Measurements from ENCODE around the gene PCDHGA5.

PCDHGA5 gene

DNA sequence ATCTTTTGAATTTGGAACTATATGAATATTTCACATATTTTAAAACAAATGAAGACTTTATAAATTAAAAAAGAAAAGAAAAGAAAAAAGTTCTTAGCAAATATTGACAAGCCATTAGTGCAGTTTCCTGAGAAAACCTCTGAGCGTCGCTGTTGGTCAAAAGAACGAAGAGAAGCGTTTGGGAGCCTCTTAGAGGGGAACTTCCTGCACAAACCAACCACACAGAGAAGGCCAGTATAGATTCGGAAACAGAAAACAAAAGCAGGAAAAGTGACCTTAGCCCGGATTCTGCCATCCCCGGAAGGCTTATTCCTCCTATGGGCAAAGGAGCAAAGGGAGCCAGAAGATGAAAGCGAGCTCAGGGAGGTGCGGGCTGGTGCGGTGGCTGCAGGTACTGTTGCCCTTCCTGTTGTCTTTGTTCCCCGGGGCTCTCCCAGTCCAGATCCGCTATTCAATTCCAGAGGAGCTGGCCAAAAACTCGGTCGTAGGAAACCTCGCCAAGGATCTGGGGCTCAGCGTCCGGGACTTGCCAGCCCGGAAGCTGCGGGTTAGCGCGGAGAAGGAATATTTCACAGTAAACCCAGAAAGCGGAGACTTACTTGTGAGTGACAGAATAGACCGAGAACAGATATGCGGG lies 4.1 kb upstream of the PCDHGA5 start, which contains the start of gene PCDHGB2:
PCDHGB2 (plus strand) TSS at position 205 of the 637 bp plus-strand sequence; CDS start at position 347, 142 bp downstream.
- H3K36me3 ChIP-seq (ENCODE audit: control insufficient read depth, insufficient read depth, low read length): no peaks in the 10 kb centered on the region
- H3K4me3 ChIP-seq (replicated peaks; ENCODE audit: low read depth, low read length): peak within 1 kb of the TSS; percentile 77
- TF ChIP-seq, protein P1, sequence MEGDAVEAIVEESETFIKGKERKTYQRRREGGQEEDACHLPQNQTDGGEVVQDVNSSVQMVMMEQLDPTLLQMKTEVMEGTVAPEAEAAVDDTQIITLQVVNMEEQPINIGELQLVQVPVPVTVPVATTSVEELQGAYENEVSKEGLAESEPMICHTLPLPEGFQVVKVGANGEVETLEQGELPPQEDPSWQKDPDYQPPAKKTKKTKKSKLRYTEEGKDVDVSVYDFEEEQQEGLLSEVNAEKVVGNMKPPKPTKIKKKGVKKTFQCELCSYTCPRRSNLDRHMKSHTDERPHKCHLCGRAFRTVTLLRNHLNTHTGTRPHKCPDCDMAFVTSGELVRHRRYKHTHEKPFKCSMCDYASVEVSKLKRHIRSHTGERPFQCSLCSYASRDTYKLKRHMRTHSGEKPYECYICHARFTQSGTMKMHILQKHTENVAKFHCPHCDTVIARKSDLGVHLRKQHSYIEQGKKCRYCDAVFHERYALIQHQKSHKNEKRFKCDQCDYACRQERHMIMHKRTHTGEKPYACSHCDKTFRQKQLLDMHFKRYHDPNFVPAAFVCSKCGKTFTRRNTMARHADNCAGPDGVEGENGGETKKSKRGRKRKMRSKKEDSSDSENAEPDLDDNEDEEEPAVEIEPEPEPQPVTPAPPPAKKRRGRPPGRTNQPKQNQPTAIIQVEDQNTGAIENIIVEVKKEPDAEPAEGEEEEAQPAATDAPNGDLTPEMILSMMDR (IDR thresholded peaks at IDR 0.05; ENCODE audit: insufficient read depth, low read length, poor library complexity, severe bottlenecking): peak; percentile 80
- peak; percentile 41 for DNase-seq (ENCODE audit: extremely low read depth, insufficient read length)
- H3K27me3 ChIP-seq (replicated peaks; ENCODE audit: control insufficient read depth, insufficient read depth, low read length): no peaks in the 10 kb centered on the region

DNA sequence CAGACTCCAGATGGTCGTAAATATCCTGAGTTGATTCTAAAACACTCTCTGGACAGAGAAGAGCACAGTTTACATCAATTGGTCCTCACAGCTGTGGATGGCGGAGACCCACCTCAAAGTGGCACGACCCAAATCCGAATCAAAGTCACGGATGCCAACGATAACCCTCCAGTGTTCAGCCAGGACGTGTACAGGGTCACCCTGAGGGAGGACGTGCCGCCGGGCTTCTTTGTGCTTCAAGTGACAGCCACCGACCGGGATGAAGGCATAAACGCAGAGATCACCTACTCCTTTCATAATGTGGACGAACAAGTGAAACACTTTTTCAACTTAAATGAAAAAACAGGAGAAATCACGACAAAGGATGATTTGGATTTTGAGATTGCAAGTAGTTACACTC lies 3.3 kb upstream of the PCDHGA5 start:
- TF ChIP-seq, protein P1 (IDR thresholded peaks at IDR 0.05; ENCODE audit: insufficient read depth, low read length, poor library complexity, severe bottlenecking): no peak
- DNase-seq (ENCODE audit: extremely low read depth, insufficient read length): no peak
- Histone ChIP-seq H3K27me3 (replicated peaks; ENCODE audit: control insufficient read depth, insufficient read depth, low read length) (no peaks in the 10 kb centered on the region), H3K4me3 (replicated peaks; ENCODE audit: low read depth, low read length) (peak overlapping the region; percentile 77), H3K36me3 (ENCODE audit: control insufficient read depth, insufficient read depth, low read length) (no peaks in the 10 kb centered on the region)

DNA sequence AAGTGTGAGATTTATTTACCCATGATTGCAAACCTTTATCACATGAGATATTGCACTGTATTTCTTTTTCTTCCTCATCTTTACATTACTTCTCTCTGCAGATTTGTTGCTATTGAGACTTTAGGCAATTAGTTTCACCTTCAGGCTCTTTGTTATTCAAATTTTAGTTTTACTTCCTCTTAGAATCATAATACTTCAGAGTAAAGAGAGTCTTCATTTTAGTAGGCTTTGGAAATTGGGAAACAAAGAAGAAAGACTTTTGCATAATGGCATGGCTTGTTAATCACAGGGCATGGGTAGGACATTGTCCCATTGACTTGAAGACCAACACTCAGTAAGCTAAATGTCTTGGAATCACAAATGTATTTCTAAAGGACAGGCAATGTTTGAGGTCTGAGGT lies 1.2 kb upstream of the PCDHGA5 start:
- Histone ChIP-seq H3K36me3 (ENCODE audit: control insufficient read depth, insufficient read depth, low read length) (no peaks in the 10 kb centered on the region), H3K4me3 (replicated peaks; ENCODE audit: low read depth, low read length) (no peak overlapping the region), H3K27me3 (replicated peaks; ENCODE audit: control insufficient read depth, insufficient read depth, low read length) (no peaks in the 10 kb centered on the region)
- no peak for DNase-seq (ENCODE audit: extremely low read depth, insufficient read length)
- TF ChIP-seq, protein P1 (IDR thresholded peaks at IDR 0.05; ENCODE audit: insufficient read depth, low read length, poor library complexity, severe bottlenecking): no peak

DNA sequence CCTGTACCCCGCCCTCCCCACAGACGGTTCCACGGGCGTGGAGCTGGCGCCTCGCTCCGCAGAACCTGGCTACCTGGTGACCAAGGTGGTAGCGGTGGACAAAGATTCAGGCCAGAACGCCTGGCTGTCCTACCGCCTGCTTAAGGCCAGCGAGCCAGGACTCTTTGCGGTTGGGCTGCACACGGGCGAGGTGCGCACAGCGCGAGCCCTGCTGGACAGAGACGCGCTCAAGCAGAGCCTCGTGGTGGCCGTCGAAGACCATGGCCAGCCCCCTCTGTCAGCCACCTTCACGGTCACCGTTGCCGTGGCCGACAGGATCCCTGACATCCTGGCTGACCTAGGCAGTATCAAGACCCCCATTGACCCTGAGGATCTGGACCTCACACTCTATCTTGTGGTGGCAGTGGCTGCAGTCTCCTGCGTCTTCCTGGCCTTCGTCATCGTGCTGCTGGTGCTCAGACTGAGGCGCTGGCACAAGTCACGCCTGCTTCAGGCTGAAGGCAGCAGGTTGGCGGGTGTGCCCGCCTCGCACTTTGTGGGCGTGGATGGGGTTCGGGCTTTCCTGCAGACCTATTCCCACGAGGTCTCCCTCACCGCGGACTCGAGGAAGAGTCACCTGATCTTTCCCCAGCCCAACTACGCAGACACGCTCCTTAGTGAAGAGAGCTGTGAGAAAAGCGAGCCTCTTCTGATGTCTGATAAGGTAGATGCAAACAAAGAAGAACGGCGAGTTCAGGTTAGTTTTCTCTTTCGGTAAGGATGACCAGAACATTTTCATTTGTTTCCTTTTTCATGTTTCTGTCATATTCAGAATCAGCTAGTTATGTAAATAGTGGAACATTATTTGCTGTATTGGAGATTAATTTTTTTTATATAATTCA lies 2.3 kb downstream of the PCDHGA5 start:
- Histone ChIP-seq H3K4me3 (replicated peaks; ENCODE audit: low read depth, low read length) (no peak overlapping the region), H3K27me3 (replicated peaks; ENCODE audit: control insufficient read depth, insufficient read depth, low read length) (no peaks in the 10 kb centered on the region), H3K36me3 (ENCODE audit: control insufficient read depth, insufficient read depth, low read length) (no peaks in the 10 kb centered on the region)
- TF ChIP-seq, protein P1 (IDR thresholded peaks at IDR 0.05; ENCODE audit: insufficient read depth, low read length, poor library complexity, severe bottlenecking): no peak
- DNase-seq (ENCODE audit: extremely low read depth, insufficient read length): no peak

DNA sequence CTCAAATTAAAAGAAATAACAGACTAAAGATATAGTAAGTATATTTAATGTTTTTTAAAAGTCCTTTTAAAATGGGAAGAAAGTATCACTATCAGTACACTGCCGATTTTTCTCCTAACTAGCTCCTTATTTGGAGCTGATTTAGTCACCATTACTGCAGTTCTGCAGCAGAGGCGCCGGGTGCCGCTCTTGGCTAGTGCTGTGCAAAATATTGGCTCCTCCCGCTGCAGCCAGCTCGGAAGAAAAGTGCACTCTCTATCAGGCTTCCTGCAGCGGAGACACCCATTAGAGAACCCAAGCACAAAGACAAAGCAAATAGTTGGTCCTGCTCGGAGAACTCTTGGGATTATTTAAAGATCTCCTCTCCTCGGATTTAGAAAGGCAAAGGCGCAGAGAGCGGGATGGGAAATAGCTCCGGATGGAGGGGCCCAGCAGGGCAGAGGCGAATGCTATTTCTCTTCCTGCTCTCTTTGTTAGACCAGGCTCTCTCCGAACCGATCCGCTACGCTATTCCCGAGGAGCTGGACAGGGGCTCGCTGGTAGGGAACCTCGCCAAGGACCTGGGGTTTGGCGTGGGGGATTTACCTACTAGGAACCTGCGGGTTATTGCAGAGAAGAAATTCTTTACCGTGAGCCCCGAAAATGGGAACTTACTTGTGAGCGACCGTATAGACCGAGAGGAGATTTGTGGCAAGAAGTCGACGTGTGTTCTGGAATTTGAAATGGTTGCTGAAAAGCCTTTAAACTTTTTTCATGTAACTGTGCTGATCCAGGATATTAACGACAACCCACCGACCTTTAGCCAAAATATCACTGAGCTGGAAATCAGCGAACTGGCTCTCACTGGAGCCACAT lies 6.3 kb downstream of the PCDHGA5 start, which contains the start of gene PCDHGB3:
PCDHGB3 (plus strand) TSS at position 249 of the 855 bp plus-strand sequence; CDS start at position 402, 153 bp downstream.
- Histone ChIP-seq H3K27me3 (replicated peaks; ENCODE audit: control insufficient read depth, insufficient read depth, low read length) (no peaks in the 10 kb centered on the region), H3K4me3 (replicated peaks; ENCODE audit: low read depth, low read length) (peak within 1 kb of the TSS; percentile 64), H3K36me3 (ENCODE audit: control insufficient read depth, insufficient read depth, low read length) (no peaks in the 10 kb centered on the region)
- TF ChIP-seq, protein P1 (IDR thresholded peaks at IDR 0.05; ENCODE audit: insufficient read depth, low read length, poor library complexity, severe bottlenecking): peak; percentile 78
- DNase-seq (ENCODE audit: extremely low read depth, insufficient read length): peak; percentile 37
